Muscle layer of colon (tissue), 2 donors: ENCODE results near the gene PRIM1.

Experiments used
- H3K27ac ChIP-seq: one replicate; pipeline ENCODE4 v1.7.0; 2013; ENCODE audit warnings: low read depth, mild to moderate bottlenecking, low read length, moderate library complexity
- H3K27me3 ChIP-seq, 2 donors: one replicate each; pipeline ENCODE4 v1.7.0; 2013; ENCODE audit warnings: low read length in 2 of 2, mild to moderate bottlenecking in 2 of 2; ENCODE audit not compliant: insufficient read depth in 2 of 2, control insufficient read depth in 1 of 2
- H3K36me3 ChIP-seq: one replicate; pipeline ENCODE4 v1.7.0; 2013; ENCODE audit warnings: mild to moderate bottlenecking, low read length; ENCODE audit not compliant: insufficient read depth
- H3K4me1 ChIP-seq: one replicate; pipeline ENCODE4 v1.7.0; 2013; ENCODE audit warnings: mild to moderate bottlenecking, low read length; ENCODE audit not compliant: insufficient read depth
- H3K4me3 ChIP-seq, 2 donors: one replicate each; pipeline ENCODE4 v1.7.0; 2013; ENCODE audit warnings: low read length in 2 of 2, low read depth in 1 of 2, mild to moderate bottlenecking in 1 of 2, moderate library complexity in 1 of 2
- H3K9ac ChIP-seq: one replicate; pipeline ENCODE4 v1.7.0; 2013; ENCODE audit warnings: low read length
- H3K9me3 ChIP-seq: one replicate; pipeline ENCODE4 v1.7.0; 2013; ENCODE audit warnings: mild to moderate bottlenecking, low read length
- donor health status: abdominal sarcoma.
- donor health status: Adenocarcinoma of cecum.

The PRIM1 gene

GRCh38 chr12:56724701-56724971, 27.5 kb downstream of the PRIM1 start:
- Histone ChIP-seq H3K4me3 (peak overlapping the region; percentile 93 to 96), H3K27me3 (no peaks in the 10 kb centered on the region), H3K9ac (peak overlapping the region; percentile 99), H3K27ac (peak overlapping the region; percentile 99), H3K4me1 (peaks cover 48% of the 10 kb centered on the region), H3K36me3 (peaks cover 29% of the 10 kb centered on the region), H3K9me3 (no peaks in the 10 kb centered on the region)

- peaks cover 32% of the 10 kb centered on the region for H3K36me3 ChIP-seq
- peak overlapping the region; percentile 93 to 96 for H3K4me3 ChIP-seq
- peak overlapping the region; percentile 99 for H3K9ac ChIP-seq
- H3K27ac ChIP-seq, result peak overlapping the region; percentile 99
- peaks cover 53% of the 10 kb centered on the region for H3K4me1 ChIP-seq
- no peaks in the 10 kb centered on the region for H3K27me3 ChIP-seq
- no peaks in the 10 kb centered on the region for H3K9me3 ChIP-seq
Observed at GRCh38 chr12:56723889-56724700, 28.0 kb downstream of the PRIM1 start.

- H3K9me3 ChIP-seq, result no peaks in the 10 kb centered on the region
- H3K27me3 ChIP-seq, result no peaks in the 10 kb centered on the region
- H3K27ac ChIP-seq, result peak overlapping the region; percentile 99
- H3K36me3 ChIP-seq, result peaks cover 38% of the 10 kb centered on the region
- peaks cover 60% of the 10 kb centered on the region for H3K4me1 ChIP-seq
- peak overlapping the region in 1 of 2 donors; percentile 96 for H3K4me3 ChIP-seq
- peak overlapping the region; percentile 99 for H3K9ac ChIP-seq
Observed at GRCh38 chr12:56723352-56723751, 28.8 kb downstream of the PRIM1 start.

GRCh38 chr12:56722832-56723231, 29.3 kb downstream of the PRIM1 start:
- Histone ChIP-seq H3K4me3 (peak overlapping the region in 1 of 2 donors; percentile 96), H3K9me3 (no peaks in the 10 kb centered on the region), H3K4me1 (peaks cover 60% of the 10 kb centered on the region), H3K27me3 (no peaks in the 10 kb centered on the region), H3K36me3 (peaks cover 38% of the 10 kb centered on the region), H3K27ac (no peak overlapping the region), H3K9ac (peak overlapping the region; percentile 99)

- peaks cover 38% of the 10 kb centered on the region for H3K36me3 ChIP-seq
- no peak overlapping the region for H3K9ac ChIP-seq
- H3K4me3 ChIP-seq, result no peak overlapping the region
- no peak overlapping the region for H3K27ac ChIP-seq
- H3K9me3 ChIP-seq, result no peaks in the 10 kb centered on the region
- peaks cover 69% of the 10 kb centered on the region for H3K4me1 ChIP-seq
- no peaks in the 10 kb centered on the region for H3K27me3 ChIP-seq
Observed at GRCh38 chr12:56721721-56722120, 30.4 kb downstream of the PRIM1 start.

GRCh38 chr12:56721216-56721615, 30.9 kb downstream of the PRIM1 start:
- Histone ChIP-seq H3K36me3 (peaks cover 38% of the 10 kb centered on the region), H3K4me3 (no peak overlapping the region), H3K9me3 (no peaks in the 10 kb centered on the region), H3K27me3 (no peaks in the 10 kb centered on the region), H3K9ac (no peak overlapping the region), H3K27ac (no peak overlapping the region), H3K4me1 (peaks cover 74% of the 10 kb centered on the region)

GRCh38 chr12:56720731-56721151, 31.4 kb downstream of the PRIM1 start:
- peaks cover 73% of the 10 kb centered on the region for H3K4me1 ChIP-seq

GRCh38 chr12:56719056-56719455, 33.1 kb downstream of the PRIM1 start:
- Histone ChIP-seq H3K27me3 (no peaks in the 10 kb centered on the region), H3K9me3 (no peaks in the 10 kb centered on the region), H3K36me3 (peaks cover 50% of the 10 kb centered on the region), H3K4me3 (no peak overlapping the region), H3K27ac (no peak overlapping the region), H3K9ac (no peak overlapping the region), H3K4me1 (peaks cover 71% of the 10 kb centered on the region)

More at GRCh38 chr12:56720731-56721151, 31.4 kb downstream of the PRIM1 start:
- Histone ChIP-seq H3K27me3 (no peaks in the 10 kb centered on the region), H3K9ac (no peak overlapping the region), H3K4me3 (no peak overlapping the region), H3K9me3 (no peaks in the 10 kb centered on the region), H3K36me3 (peaks cover 38% of the 10 kb centered on the region), H3K27ac (no peak overlapping the region)

- peaks cover 54% of the 10 kb centered on the region for H3K36me3 ChIP-seq
Observed at GRCh38 chr12:56718636-56719035, 33.5 kb downstream of the PRIM1 start.

GRCh38 chr12:56718149-56718548, 34.0 kb downstream of the PRIM1 start:
- Histone ChIP-seq H3K4me1 (peaks cover 63% of the 10 kb centered on the region), H3K27ac (no peak overlapping the region), H3K27me3 (no peaks in the 10 kb centered on the region), H3K9ac (no peak overlapping the region), H3K4me3 (no peak overlapping the region), H3K36me3 (peaks cover 59% of the 10 kb centered on the region), H3K9me3 (no peaks in the 10 kb centered on the region)

More at GRCh38 chr12:56718636-56719035, 33.5 kb downstream of the PRIM1 start:
- H3K27ac ChIP-seq, result no peak overlapping the region
- no peak overlapping the region for H3K9ac ChIP-seq
- peaks cover 68% of the 10 kb centered on the region for H3K4me1 ChIP-seq
- no peak overlapping the region for H3K4me3 ChIP-seq
- no peaks in the 10 kb centered on the region for H3K9me3 ChIP-seq
- H3K27me3 ChIP-seq, result no peaks in the 10 kb centered on the region

GRCh38 chr12:56716933-56717880, 34.9 kb downstream of the PRIM1 start:
- Histone ChIP-seq H3K27me3 (no peaks in the 10 kb centered on the region), H3K4me1 (peaks cover 53% of the 10 kb centered on the region), H3K27ac (no peak overlapping the region), H3K9me3 (no peaks in the 10 kb centered on the region), H3K4me3 (no peak overlapping the region), H3K36me3 (peaks cover 63% of the 10 kb centered on the region), H3K9ac (no peak overlapping the region)
